LNCaP clone FGC (cell line): ENCODE measurements around the gene TUBB1.
"Not testable (repeated sequence)": the region's sequence is repeated elsewhere in the genome, so short reads cannot be mapped to it uniquely, and the experiment has no call there.

Experiments
- DNase-seq: peaks from one replicate; pipeline ENCODE4 v3.0.0-alpha.2; 2011; ENCODE audit warnings: low read depth
- H3K4me3 ChIP-seq: 2 replicates; pipeline ENCODE4 v1.5.1; 2011; ENCODE audit warnings: mild to moderate bottlenecking, low read depth, low read length, control low read depth
- TF ChIP-seq, protein P1 (sequence below): IDR thresholded peaks from 2 replicates; pipeline ENCODE4 v1.5.1; 2012; ENCODE audit warnings: mild to moderate bottlenecking; ENCODE audit not compliant: control insufficient read depth, insufficient read depth; ENCODE audit errors: extremely low read depth

The TUBB1 gene

GRCh38 chr20:59006864-59007664, 12.2 kb upstream of the TUBB1 start, which contains the start of gene CTSZ:
TSS of gene CTSZ (minus strand) at chr20:59007254. CDS start at chr20:59007128, 126 bp downstream.
- DNase-seq: no peak
- peak within 1 kb of the TSS; percentile 81 for H3K4me3 ChIP-seq
- TF ChIP-seq, protein P1, sequence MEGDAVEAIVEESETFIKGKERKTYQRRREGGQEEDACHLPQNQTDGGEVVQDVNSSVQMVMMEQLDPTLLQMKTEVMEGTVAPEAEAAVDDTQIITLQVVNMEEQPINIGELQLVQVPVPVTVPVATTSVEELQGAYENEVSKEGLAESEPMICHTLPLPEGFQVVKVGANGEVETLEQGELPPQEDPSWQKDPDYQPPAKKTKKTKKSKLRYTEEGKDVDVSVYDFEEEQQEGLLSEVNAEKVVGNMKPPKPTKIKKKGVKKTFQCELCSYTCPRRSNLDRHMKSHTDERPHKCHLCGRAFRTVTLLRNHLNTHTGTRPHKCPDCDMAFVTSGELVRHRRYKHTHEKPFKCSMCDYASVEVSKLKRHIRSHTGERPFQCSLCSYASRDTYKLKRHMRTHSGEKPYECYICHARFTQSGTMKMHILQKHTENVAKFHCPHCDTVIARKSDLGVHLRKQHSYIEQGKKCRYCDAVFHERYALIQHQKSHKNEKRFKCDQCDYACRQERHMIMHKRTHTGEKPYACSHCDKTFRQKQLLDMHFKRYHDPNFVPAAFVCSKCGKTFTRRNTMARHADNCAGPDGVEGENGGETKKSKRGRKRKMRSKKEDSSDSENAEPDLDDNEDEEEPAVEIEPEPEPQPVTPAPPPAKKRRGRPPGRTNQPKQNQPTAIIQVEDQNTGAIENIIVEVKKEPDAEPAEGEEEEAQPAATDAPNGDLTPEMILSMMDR: no peak

GRCh38 chr20:59007665-59008511, 11.3 kb upstream of the TUBB1 start:
- DNase-seq: no peak
- H3K4me3 ChIP-seq: peak overlapping the region; percentile 81
- TF ChIP-seq, protein P1: no peak

DNA sequence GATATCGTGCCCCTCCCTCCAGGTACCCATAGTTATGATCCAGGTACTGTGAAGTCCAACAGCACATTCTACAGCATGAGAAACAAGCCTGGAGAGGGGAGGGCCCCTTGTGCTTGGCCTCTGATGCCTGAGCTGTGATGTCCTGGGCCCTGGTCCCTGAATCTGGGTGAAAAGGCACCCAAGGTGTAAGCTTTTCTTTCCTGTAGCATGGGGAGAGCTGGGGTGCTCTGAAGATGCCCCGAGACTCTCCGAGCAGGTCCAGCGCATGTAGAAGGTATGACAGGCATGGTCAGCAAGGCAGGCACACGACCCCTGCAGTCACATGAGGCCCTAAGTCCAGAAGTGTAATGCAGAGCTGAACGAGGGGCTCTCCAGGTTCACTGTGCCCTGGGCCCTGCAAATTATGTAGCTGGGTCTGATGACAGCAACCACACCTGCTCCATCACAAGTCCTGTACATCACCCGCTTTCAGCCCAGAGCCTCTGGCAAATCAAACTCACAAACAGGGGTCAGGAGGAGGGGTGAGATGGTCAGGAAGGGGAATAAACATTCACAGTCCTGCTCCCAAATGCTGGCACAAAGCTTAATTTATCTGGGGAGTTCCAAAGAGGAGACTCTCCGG, 10.4 kb upstream of the TUBB1 start:
- no peak overlapping the region for H3K4me3 ChIP-seq
- TF ChIP-seq, protein P1: no peak
- DNase-seq: no peak

GRCh38 chr20:59010321-59010994, 8.8 kb upstream of the TUBB1 start:
- TF ChIP-seq, protein P1: no peak
- no peak overlapping the region for H3K4me3 ChIP-seq
- no peak for DNase-seq

GRCh38 chr20:59010995-59011873, 8.0 kb upstream of the TUBB1 start:
- no peak for DNase-seq
- H3K4me3 ChIP-seq: no peak overlapping the region
- TF ChIP-seq, protein P1: no peak

GRCh38 chr20:59011874-59012157, 7.4 kb upstream of the TUBB1 start:
- not testable (repeated sequence) for DNase-seq

More at GRCh38 chr20:59011874-59012157, 7.4 kb upstream of the TUBB1 start:
- not testable (repeated sequence) for H3K4me3 ChIP-seq
